GM18861 (cell line): ENCODE results near the gene M1AP.
"Not testable (repeated sequence)": the region's sequence is repeated elsewhere in the genome, so short reads cannot be mapped to it uniquely, and the experiment has no call there.

Experiments used
- ATAC-seq: cut with Tn5 transposase; IDR thresholded peaks from one replicate; pipeline ENCODE4 v1.9.1; 2021; ENCODE audit not compliant: unreplicated experiment

Gene M1AP

DNA sequence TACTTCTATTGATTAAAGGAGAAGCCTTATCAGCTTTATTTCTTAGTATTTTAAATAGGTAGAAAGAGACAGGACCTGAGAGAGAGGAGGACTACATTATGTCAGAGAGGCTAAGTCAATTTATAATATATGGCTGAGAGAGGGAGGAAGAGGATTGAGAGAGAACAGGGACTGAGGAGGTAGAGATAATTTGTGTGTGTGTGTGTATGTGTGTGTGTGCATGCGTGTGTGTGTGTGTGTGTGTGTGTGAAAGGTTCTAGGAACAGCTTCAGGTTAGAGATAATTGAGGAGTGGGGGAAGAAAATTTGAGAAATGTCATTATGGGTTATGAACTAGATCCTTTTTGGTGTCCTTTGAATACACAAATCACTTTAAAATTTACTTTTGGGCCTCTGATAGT, 78.4 kb downstream of the M1AP start:
- ATAC-seq = no peak

DNA sequence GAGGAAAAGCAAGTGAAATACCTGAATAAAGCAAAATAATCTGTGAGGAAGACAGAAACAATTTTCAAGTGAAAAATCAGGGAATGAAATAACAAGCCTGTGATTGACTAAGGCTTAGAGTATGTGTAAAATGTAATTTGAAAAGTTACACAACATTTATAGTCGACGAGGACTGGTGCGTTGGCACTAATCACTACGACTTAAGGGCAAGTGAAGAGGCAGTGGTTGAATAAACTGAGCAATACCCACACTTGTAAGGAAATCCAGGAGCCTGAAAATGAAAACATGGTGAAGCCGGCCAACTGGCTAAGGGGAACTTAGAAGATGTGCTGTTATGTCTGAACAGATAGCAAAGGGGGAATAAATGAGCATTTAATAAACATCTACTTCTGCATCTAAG, 80.2 kb downstream of the M1AP start:
- ATAC-seq = no peak

DNA sequence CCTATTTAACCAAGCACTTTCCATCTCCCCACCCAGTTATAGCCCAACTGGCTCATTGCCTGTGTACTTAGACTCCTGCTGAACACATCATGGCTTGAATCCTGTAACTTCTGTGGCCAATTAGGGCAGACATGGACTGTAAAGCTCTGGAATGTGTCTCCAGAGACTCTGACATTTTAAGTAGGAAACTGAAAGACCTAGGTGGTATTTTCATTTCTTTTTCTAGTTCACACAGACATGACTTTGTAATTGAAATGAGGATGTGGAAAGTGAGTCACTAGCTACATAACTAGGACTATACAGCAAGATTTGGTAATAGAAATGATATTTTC, 81.4 kb downstream of the M1AP start:
- ATAC-seq = no peak

- no peak for ATAC-seq
Measured at GRCh38 chr2:74566076-74566753, 81.9 kb downstream of the M1AP start.

DNA sequence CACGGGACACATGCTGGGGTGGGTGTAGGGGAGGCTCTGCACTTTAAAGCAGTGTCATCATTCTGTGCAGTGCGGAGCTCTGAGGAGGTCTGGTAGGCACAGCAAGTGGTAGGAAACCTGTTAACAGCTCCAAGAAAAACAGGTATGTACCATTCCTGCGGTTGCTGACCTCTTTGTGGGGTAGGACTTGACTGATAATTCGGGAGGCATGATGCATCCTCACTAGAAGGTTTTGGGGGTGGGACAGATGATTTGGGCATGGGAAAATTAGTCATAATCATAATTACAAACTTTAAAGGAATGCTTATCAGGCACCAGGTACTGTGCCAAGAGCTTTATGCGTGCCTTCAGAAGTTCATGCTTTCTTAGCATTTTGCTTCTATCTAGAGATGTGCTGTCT, 83.9 kb downstream of the M1AP start:
- ATAC-seq = no peak

DNA sequence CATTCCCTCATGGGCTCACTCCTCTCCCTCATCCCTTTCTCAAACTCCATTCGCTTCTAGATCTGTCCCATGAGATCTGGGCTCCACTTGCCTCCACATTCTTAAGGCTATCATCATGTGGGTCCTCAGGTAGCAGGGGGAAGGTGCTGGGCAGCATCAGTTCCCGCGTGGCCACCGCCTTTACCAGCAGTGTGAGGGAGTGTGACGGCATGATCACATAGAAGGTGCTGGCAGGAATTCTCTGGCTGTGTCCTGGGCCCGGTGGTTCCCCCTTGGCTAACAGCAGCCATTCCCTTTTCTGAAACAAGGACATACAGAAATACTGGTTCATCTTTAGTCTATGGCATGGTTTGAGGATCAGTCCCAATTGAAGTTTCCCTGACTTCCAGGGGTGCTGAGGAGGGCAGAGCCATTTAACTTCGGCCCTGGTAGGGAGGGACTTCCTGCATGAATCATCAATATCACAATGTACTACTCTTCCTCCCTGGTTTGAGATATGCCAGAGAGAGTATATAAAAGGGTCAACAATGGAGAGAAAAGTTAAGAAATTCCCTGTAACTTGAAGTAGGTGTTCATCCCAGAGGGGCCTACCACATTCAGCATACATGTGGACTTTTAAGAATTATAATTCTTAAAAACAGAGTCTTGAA, 85.9 kb downstream of the M1AP start:
- ATAC-seq = no peak

GRCh38 chr2:74561022-74561421, 87.1 kb downstream of the M1AP start:
- ATAC-seq = not testable (repeated sequence)

- ATAC-seq = no peak
Measured at GRCh38 chr2:74560591-74560990, 87.5 kb downstream of the M1AP start.

DNA sequence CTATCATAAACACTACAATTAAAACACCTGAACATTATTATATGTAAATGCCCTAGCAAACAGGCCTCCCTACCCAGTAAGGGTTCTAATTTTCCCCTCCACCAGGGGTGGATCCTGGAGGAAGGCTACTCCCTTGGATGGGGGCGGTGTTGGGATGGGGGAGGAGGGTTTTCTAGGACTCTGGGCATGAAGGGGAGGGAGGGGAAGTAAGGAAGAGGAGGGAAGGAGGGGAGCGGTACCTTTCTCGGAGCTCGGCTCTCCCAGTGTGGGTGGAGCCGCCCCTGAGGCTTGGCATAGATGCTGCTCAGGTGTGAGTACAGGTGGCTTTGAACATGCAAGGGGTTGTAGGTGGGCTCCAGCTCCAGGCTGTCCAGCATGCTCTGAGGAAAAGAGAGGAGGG, 88.2 kb downstream of the M1AP start:
- ATAC-seq = no peak

- ATAC-seq = no peak
Measured at GRCh38 chr2:74558284-74559230, 89.6 kb downstream of the M1AP start.

DNA sequence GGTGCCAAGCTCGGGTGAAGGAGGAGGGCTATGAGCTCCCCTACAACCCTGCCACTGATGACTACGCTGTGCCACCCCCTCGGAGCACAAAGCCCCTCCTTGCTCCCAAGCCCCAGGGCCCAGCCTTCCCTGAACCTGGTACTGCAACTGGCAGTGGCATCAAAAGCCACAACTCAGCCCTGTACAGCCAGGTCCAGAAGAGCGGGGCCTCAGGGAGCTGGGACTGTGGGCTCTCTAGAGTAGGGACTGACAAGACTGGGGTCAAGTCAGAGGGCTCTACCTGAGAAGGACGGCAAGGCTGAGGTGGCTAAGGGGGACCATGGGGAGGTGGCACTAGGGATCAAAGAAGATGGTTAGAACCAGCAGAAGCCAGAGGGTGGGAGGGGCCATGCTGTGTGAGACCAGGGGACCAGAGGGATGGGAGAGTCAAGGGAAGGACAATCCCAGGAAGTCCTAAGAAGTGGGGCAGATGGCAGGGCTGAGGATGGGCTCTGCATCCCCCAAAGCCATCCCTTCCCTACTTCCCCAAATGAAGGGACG, 91.2 kb downstream of the M1AP start:
- ATAC-seq = no peak

DNA sequence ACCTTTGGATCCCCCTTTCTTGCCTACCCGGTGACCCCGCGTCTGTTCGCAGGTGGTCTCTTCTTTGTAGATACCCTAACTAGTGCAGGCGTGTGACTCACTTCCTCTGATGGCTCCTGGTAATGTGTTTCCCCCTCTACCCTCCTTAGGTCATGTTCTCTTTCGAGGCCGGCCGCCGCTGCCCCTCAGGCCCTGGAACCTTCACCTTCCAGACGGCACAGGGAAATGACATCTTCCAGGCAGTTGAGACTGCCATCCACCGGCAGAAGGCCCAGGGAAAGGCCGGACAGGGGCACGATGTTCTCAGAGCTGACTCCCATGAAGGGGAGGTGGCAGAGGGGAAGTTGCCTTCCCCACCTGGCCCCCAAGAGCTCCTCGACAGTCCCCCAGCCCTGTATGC, 92.0 kb downstream of the M1AP start:
- ATAC-seq = no peak

GRCh38 chr2:74555610-74556103, 92.5 kb downstream of the M1AP start:
- no peak for ATAC-seq

- ATAC-seq = peak; percentile 28
Measured at GRCh38 chr2:74554820-74555531, 93.2 kb downstream of the M1AP start.

- ATAC-seq = peak; percentile 33
Measured at GRCh38 chr2:74553892-74554819, 94.0 kb downstream of the M1AP start, which contains the start of the genes DOK1 and LOXL3. Gene DOK1, plus strand, starts transcription at chr2:74554720. Its CDS starts 35 bp downstream, at chr2:74554755. Gene LOXL3, minus strand, starts transcription at chr2:74553942. Its CDS starts 1,308 bp downstream, at chr2:74552634.

- no peak for ATAC-seq
Measured at GRCh38 chr2:74552914-74553811, 95.0 kb downstream of the M1AP start.

- ATAC-seq = no peak
Measured at GRCh38 chr2:74551942-74552913, 95.9 kb downstream of the M1AP start.
